Measurements from ENCODE around the gene ITFG1.
"Not testable (repeated sequence)": the region's sequence is repeated elsewhere in the genome, so short reads cannot be mapped to it uniquely, and the experiment has no call there.

Gene ITFG1

GRCh38 chr16:47370536-47370935 is 90.3 kb downstream of the ITFG1 start:
- Histone ChIP-seq H3K27me3 (ENCODE audit: insufficient read depth, low read length) (no peaks in the 10 kb centered on the region; the same call in 1 of the 2 replicates), H3K9me3 (ENCODE audit: insufficient read depth, low read depth, low read length) (peaks cover 13% of the 10 kb centered on the region), H3K36me3 (ENCODE audit: insufficient read depth, low read length) (peaks cover 13% of the 10 kb centered on the region; the same call in 1 of the 2 replicates), H3K27ac (ENCODE audit: low read depth, low read length) (no peak overlapping the region), H3K4me3 (ENCODE audit: low read length) (no peak overlapping the region), H3K4me1 (ENCODE audit: insufficient read depth, low read length) (peaks cover 32% of the 10 kb centered on the region), H3K9ac (ENCODE audit: low read depth, low read length) (no peak overlapping the region)
- WGBS, result 96% methylated on average over 12 of the region's 12 CpGs

- peaks cover 10% of the 10 kb centered on the region for H3K9me3 ChIP-seq (ENCODE audit: insufficient read depth, low read depth, low read length)
- H3K27ac ChIP-seq (ENCODE audit: low read depth, low read length), result peak overlapping the region; percentile 77; the same call in 1 of the 2 replicates
- H3K9ac ChIP-seq (ENCODE audit: low read depth, low read length), result peak overlapping the region; percentile 23; the same call in 1 of the 2 replicates
- H3K36me3 ChIP-seq (ENCODE audit: insufficient read depth, low read length), result peaks cover 9% of the 10 kb centered on the region; the same call in 1 of the 2 replicates
- WGBS, result 5% methylated on average over 1 of the region's 2 CpGs
- H3K4me3 ChIP-seq (ENCODE audit: low read length), result peak overlapping the region; percentile 20; the same call in 1 of the 2 replicates
- peaks cover 35% of the 10 kb centered on the region for H3K4me1 ChIP-seq (ENCODE audit: insufficient read depth, low read length)
- H3K27me3 ChIP-seq (ENCODE audit: insufficient read depth, low read length), result no peaks in the 10 kb centered on the region; the same call in 1 of the 2 replicates
These were observed 94.6 kb downstream of the ITFG1 start for GRCh38 chr16:47366228-47366627.

- no CpG with 5 or more reads among the region's 1 CpG for WGBS
- no peaks in the 10 kb centered on the region; the same call in 1 of the 2 replicates for H3K27me3 ChIP-seq (ENCODE audit: insufficient read depth, low read length)
- peaks cover 39% of the 10 kb centered on the region for H3K4me1 ChIP-seq (ENCODE audit: insufficient read depth, low read length)
- H3K4me3 ChIP-seq (ENCODE audit: low read length), result no peak overlapping the region
- no peak overlapping the region for H3K9ac ChIP-seq (ENCODE audit: low read depth, low read length)
- no peak overlapping the region for H3K27ac ChIP-seq (ENCODE audit: low read depth, low read length)
- no peaks in the 10 kb centered on the region for H3K36me3 ChIP-seq (ENCODE audit: insufficient read depth, low read length)
- no peaks in the 10 kb centered on the region for H3K9me3 ChIP-seq (ENCODE audit: insufficient read depth, low read depth, low read length)
These were observed 97.1 kb downstream of the ITFG1 start for GRCh38 chr16:47363761-47364160.

- WGBS, result 92% methylated on average over 2 of the region's 2 CpGs
- Histone ChIP-seq H3K4me3 (ENCODE audit: low read length) (no peak overlapping the region), H3K36me3 (ENCODE audit: insufficient read depth, low read length) (no peaks in the 10 kb centered on the region), H3K27me3 (ENCODE audit: insufficient read depth, low read length) (no peaks in the 10 kb centered on the region), H3K27ac (ENCODE audit: low read depth, low read length) (no peak overlapping the region), H3K9ac (ENCODE audit: low read depth, low read length) (no peak overlapping the region), H3K9me3 (ENCODE audit: insufficient read depth, low read depth, low read length) (no peaks in the 10 kb centered on the region), H3K4me1 (ENCODE audit: insufficient read depth, low read length) (peaks cover 12% of the 10 kb centered on the region; the same call in 1 of the 2 replicates)
These were observed 101.4 kb downstream of the ITFG1 start for GRCh38 chr16:47359478-47359877.

GRCh38 chr16:47358816-47359215 is 102.0 kb downstream of the ITFG1 start:
- no peak overlapping the region for H3K9ac ChIP-seq (ENCODE audit: low read depth, low read length)
- no peak overlapping the region for H3K27ac ChIP-seq (ENCODE audit: low read depth, low read length)
- WGBS, result 82% methylated on average over 2 of the region's 2 CpGs
- no peaks in the 10 kb centered on the region for H3K9me3 ChIP-seq (ENCODE audit: insufficient read depth, low read depth, low read length)
- no peak overlapping the region for H3K4me3 ChIP-seq (ENCODE audit: low read length)
- no peaks in the 10 kb centered on the region for H3K36me3 ChIP-seq (ENCODE audit: insufficient read depth, low read length)
- H3K4me1 ChIP-seq (ENCODE audit: insufficient read depth, low read length), result peaks cover 11% of the 10 kb centered on the region; the same call in 1 of the 2 replicates
- no peaks in the 10 kb centered on the region for H3K27me3 ChIP-seq (ENCODE audit: insufficient read depth, low read length)

- H3K36me3 ChIP-seq (ENCODE audit: insufficient read depth, low read length), result not testable (repeated sequence)
These were observed 111.8 kb downstream of the ITFG1 start for GRCh38 chr16:47349029-47349428.

GRCh38 chr16:47347021-47347696 is 113.7 kb downstream of the ITFG1 start:
- not testable (repeated sequence) for H3K4me1 ChIP-seq (ENCODE audit: insufficient read depth, low read length); H3K27ac ChIP-seq (ENCODE audit: low read depth, low read length); H3K36me3 ChIP-seq (ENCODE audit: insufficient read depth, low read length); H3K9ac ChIP-seq (ENCODE audit: low read depth, low read length); H3K4me3 ChIP-seq (ENCODE audit: low read length); H3K27me3 ChIP-seq (ENCODE audit: insufficient read depth, low read length)
- 96% methylated on average over 23 of the region's 23 CpGs for WGBS
- peaks cover 16% of the 10 kb centered on the region for H3K9me3 ChIP-seq (ENCODE audit: insufficient read depth, low read depth, low read length)

More at GRCh38 chr16:47349029-47349428, 111.8 kb downstream of the ITFG1 start:
- peaks cover 12% of the 10 kb centered on the region for H3K9me3 ChIP-seq (ENCODE audit: insufficient read depth, low read depth, low read length)
- H3K4me3 ChIP-seq (ENCODE audit: low read length); H3K27ac ChIP-seq (ENCODE audit: low read depth, low read length); H3K9ac ChIP-seq (ENCODE audit: low read depth, low read length); H3K27me3 ChIP-seq (ENCODE audit: insufficient read depth, low read length); H3K4me1 ChIP-seq (ENCODE audit: insufficient read depth, low read length): not testable (repeated sequence)
- WGBS, result 97% methylated on average over 2 of the region's 2 CpGs

- Histone ChIP-seq H3K27ac (ENCODE audit: low read depth, low read length) (no peak overlapping the region), H3K4me1 (ENCODE audit: insufficient read depth, low read length) (no peaks in the 10 kb centered on the region), H3K4me3 (ENCODE audit: low read length) (no peak overlapping the region), H3K36me3 (ENCODE audit: insufficient read depth, low read length) (peaks cover 5% of the 10 kb centered on the region; the same call in 1 of the 2 replicates), H3K9ac (ENCODE audit: low read depth, low read length) (no peak overlapping the region), H3K27me3 (ENCODE audit: insufficient read depth, low read length) (no peaks in the 10 kb centered on the region), H3K9me3 (ENCODE audit: insufficient read depth, low read depth, low read length) (peaks cover 20% of the 10 kb centered on the region)
- WGBS, result 89% methylated on average over 1 of the region's 2 CpGs
These were observed 118.8 kb downstream of the ITFG1 start for GRCh38 chr16:47342055-47342454.

- H3K9ac ChIP-seq (ENCODE audit: low read depth, low read length); H3K4me3 ChIP-seq (ENCODE audit: low read length); H3K36me3 ChIP-seq (ENCODE audit: insufficient read depth, low read length); H3K27ac ChIP-seq (ENCODE audit: low read depth, low read length); H3K4me1 ChIP-seq (ENCODE audit: insufficient read depth, low read length); H3K9me3 ChIP-seq (ENCODE audit: insufficient read depth, low read depth, low read length); H3K27me3 ChIP-seq (ENCODE audit: insufficient read depth, low read length): not testable (repeated sequence)
- WGBS, result 94% methylated on average over 3 of the region's 3 CpGs
These were observed 130.3 kb downstream of the ITFG1 start for GRCh38 chr16:47330562-47330961.

GRCh38 chr16:47324309-47324708 is 136.6 kb downstream of the ITFG1 start:
- not testable (repeated sequence) for H3K36me3 ChIP-seq (ENCODE audit: insufficient read depth, low read length); H3K9ac ChIP-seq (ENCODE audit: low read depth, low read length); H3K4me1 ChIP-seq (ENCODE audit: insufficient read depth, low read length); H3K27me3 ChIP-seq (ENCODE audit: insufficient read depth, low read length); H3K9me3 ChIP-seq (ENCODE audit: insufficient read depth, low read depth, low read length); H3K27ac ChIP-seq (ENCODE audit: low read depth, low read length); H3K4me3 ChIP-seq (ENCODE audit: low read length)
- WGBS, result 79% methylated on average over 2 of the region's 2 CpGs

GRCh38 chr16:47323241-47323640 is 137.6 kb downstream of the ITFG1 start:
- H3K27me3 ChIP-seq (ENCODE audit: insufficient read depth, low read length), result no peaks in the 10 kb centered on the region
- H3K36me3 ChIP-seq (ENCODE audit: insufficient read depth, low read length), result no peaks in the 10 kb centered on the region
- H3K4me3 ChIP-seq (ENCODE audit: low read length), result no peak overlapping the region
- H3K27ac ChIP-seq (ENCODE audit: low read depth, low read length), result no peak overlapping the region
- H3K9ac ChIP-seq (ENCODE audit: low read depth, low read length), result no peak overlapping the region
- no peaks in the 10 kb centered on the region for H3K9me3 ChIP-seq (ENCODE audit: insufficient read depth, low read depth, low read length)
- H3K4me1 ChIP-seq (ENCODE audit: insufficient read depth, low read length), result peaks cover 4% of the 10 kb centered on the region; the same call in 1 of the 2 replicates

Measured in HUES64 (cell line).